SW480 (cell line): Measurements from ENCODE around the gene POU2F2.
A peak's percentile ranks its signal among the peaks of the same experiment; 100 is the strongest.

Experiments
- DNase-seq: peaks from one replicate; pipeline ENCODE4 v3.0.0-alpha.2; 2016; ENCODE audit warnings: low spot score

The POU2F2 gene

DNA sequence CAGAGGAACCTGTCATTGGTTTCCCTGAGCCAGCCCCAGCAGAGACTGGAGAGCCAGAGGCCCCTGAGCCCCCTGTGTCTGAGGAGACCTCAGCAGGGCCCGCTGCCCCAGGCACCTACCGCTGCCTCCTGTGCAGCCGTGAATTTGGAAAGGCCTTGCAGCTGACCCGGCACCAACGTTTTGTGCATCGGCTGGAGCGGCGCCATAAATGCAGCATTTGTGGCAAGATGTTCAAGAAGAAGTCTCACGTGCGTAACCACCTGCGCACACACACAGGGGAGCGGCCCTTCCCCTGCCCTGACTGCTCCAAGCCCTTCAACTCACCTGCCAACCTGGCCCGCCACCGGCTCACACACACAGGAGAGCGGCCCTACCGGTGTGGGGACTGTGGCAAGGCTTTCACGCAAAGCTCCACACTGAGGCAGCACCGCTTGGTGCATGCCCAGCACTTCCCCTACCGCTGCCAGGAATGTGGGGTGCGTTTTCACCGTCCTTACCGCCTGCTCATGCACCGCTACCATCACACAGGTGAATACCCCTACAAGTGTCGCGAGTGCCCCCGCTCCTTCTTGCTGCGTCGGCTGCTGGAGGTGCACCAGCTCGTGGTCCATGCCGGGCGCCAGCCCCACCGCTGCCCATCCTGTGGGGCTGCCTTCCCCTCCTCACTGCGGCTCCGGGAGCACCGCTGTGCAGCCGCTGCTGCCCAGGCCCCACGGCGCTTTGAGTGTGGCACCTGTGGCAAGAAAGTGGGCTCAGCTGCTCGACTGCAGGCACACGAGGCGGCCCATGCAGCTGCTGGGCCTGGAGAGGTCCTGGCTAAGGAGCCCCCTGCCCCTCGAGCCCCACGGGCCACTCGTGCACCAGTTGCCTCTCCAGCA is 52.1 kb downstream of the POU2F2 start:
- no peak for DNase-seq

DNA sequence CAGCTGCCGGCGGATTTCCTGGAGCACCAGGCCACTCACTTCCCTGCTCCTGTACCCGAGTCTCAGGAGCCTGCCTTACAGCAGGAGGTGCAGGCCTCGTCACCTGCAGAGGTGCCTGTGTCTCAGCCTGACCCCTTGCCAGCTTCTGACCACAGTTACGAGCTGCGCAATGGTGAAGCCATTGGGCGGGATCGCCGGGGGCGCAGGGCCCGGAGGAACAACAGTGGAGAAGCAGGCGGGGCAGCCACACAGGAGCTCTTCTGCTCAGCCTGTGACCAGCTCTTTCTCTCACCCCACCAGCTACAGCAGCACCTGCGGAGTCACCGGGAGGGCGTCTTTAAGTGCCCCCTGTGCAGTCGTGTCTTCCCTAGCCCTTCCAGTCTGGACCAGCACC is 53.0 kb downstream of the POU2F2 start:
- no peak for DNase-seq

DNA sequence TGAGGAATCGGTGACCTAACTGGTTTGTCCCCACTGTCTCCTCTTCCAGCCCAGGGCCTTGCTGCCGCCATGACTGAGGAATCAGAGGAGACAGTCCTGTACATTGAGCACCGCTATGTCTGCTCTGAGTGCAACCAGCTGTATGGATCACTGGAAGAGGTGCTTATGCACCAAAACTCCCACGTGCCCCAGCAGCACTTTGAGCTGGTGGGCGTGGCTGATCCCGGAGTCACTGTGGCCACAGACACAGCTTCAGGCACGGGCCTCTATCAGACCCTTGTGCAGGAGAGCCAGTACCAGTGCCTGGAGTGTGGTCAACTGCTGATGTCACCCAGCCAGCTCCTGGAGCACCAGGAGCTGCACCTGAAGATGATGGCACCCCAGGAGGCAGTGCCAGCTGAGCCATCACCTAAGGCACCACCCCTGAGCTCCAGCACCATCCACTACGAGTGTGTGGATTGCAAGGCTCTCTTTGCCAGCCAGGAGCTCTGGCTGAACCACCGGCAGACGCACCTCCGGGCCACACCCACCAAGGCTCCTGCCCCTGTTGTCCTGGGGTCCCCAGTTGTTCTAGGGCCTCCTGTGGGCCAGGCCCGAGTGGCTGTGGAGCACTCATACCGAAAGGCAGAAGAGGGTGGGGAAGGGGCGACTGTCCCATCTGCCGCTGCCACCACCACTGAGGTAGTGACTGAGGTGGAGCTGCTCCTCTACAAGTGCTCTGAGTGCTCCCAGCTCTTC is 53.5 kb downstream of the POU2F2 start:
- no peak for DNase-seq

DNA sequence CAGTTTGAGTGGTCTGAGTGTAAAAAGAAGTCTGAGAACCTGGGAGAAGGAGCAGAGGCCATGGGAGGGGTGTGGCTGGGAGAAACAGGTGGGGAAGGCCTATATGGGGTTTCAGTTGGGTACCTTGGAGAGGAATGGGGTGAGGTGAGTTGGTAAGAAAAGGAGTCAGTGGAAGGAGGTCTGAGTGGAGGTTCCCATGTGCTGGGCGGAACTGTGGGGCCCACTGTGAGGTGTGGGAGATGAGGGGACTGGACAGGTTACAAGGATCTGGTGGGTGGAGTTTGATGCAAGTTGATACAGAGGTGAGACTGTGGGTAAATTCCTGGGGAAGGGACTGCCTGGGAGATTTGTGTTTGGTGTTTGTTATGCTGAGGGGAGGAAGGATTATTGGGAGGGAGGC is 54.2 kb downstream of the POU2F2 start:
- no peak for DNase-seq

GRCh38 chr19:42076380-42076944 is 55.8 kb downstream of the POU2F2 start:
- DNase-seq: no peak

DNA sequence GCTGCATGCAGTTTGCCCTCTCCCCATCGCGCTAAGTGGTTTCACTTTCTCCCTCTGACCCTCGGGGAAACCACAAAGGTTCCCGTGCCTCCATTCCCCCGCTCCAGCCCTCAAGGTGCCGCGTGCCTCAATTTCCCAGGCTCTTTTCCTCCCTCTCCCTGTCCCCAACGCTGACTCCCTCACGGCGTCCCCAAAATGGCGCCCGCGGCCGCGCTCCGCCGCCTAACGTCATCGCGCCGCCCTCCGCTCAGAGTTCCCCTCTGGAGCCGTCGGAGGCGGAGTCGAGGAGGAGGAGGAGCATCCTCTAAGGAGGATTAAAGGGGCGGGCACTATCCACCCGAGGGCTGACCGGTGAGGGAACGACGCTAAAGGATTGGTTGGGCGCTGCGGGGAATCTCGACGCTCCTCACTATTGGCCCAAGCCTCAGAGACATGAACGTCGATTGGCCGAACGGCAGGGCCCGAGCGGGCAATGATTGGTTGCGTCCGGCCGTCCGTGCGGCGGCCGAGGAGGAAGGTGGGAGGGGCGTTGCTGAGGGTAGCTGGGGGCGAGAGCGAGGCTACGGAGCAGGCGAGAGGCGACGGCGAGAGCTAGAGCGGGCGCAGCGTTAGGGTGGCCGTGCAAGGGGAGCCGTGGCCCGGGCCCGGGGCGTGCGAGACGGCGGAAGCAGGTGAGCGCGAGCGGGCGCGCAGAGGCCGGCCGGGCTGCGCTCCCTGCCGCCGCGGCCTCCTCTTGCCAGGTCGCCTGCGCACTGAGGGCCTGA is 56.4 kb downstream of the POU2F2 start, which contains the start of gene ZNF574:
ZNF574 (plus strand) TSS at position 551 of the 764 bp plus-strand sequence. CDS start 2,441 bp downstream, outside the sequence.
- peak; percentile 100 for DNase-seq

- DNase-seq: peak; percentile 27
Measured at GRCh38 chr19:42075364-42075615, 57.0 kb downstream of the POU2F2 start.

GRCh38 chr19:42074513-42075363 is 57.5 kb downstream of the POU2F2 start:
- peak; percentile 62 for DNase-seq

- DNase-seq: no peak
Measured at GRCh38 chr19:42071247-42071646, 61.0 kb downstream of the POU2F2 start.

DNA sequence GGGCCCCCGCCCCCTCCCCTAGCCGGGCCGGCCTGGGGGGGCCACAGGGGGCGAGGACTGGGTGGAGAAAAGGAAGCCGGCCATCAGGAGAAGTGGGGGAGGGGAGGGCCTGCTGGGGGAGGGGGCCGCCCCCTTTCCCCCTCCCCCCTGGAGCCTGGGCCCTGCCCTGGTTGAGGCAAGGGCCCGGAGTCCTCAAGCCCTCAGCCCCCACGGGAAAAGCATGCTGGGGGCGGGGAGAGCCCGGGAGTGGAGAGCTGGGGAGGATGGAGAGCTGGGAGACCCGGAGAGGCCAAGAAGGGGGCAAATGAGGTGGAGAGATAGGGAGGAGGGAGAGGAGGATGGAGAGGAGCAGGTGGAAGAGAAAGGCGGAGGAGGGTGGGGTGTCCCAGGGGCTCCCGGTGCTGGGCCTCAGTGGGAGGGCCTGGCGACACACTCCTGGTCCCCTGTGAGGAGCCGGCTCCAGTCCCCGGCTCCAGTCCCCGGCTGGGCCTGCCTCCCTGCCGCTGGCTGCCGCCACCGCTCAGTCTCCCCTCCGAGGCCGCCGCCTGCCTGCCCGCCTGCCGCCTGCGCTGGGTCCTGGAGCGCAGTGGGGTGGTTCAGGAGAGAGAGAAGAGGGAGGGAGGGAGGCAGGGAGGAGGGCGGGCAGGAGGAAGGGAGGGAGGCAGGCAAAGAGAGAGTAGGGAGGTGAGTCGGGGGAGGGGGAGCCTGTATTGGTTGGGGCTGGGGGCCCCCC is 62.5 kb downstream of the POU2F2 start, which contains the start of gene GRIK5:
GRIK5 (minus strand) TSS at position 588 of the 733 bp plus-strand sequence. CDS start 4,436 bp downstream, outside the sequence.
- no peak for DNase-seq

DNA sequence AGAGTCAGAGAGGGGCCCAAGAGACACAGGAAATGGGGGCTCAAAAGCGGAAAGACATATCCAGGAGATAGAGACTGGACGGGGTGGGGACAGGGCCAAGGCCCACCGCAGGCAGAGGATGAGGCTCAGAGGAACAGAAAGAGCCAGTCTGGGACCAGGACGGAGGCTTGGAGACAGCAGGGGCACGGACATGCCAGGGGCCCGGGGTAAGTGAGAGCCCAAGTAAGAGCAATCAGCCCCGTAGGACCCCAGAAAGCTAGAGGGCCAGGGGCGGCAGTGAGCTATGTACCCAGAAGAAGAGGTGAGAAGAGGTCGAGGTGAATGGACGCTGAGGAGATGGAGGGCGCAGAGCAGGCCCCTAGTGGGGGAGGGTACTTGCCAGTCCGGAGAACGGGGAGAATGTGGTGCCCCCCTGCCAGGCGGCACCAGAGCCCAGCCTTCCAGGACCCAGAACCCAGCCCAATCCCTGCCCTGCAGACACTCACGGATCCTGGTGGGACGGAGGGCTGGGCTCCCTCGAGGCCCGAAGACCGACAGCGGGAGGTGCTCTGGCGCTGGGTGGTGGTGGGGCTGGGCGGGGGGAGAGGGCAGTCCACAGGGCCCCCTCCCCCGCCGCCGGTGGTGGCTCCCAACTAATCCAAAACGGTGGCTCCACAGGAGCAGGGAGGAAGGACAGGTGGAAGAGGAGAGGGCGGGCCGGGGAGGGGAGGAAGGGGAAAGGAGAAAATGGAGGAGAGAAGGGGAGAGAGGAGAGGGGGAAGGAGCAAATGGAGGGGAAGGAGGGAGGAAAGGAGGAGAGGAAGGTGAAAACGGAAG is 63.3 kb downstream of the POU2F2 start:
- DNase-seq: no peak

DNA sequence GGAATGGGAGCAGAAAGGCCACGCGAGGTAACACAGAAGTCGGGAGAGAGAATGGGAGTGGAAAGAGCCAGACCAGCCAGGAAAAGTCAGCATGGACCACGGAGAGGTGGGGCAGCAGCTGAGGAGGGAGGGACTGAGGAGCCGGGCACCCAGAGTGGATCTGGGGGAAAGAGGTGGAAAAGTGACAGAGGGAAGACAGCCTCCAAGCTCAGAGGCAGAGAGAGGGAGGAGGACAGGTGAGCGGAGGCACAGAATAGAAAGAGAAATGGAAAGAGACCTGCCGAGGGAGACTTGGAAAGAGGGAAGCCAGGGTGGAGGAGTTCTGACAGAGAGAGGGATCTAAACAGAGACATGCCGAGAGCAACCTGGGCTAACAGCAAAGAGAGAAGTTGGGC is 63.9 kb downstream of the POU2F2 start:
- no peak for DNase-seq

DNA sequence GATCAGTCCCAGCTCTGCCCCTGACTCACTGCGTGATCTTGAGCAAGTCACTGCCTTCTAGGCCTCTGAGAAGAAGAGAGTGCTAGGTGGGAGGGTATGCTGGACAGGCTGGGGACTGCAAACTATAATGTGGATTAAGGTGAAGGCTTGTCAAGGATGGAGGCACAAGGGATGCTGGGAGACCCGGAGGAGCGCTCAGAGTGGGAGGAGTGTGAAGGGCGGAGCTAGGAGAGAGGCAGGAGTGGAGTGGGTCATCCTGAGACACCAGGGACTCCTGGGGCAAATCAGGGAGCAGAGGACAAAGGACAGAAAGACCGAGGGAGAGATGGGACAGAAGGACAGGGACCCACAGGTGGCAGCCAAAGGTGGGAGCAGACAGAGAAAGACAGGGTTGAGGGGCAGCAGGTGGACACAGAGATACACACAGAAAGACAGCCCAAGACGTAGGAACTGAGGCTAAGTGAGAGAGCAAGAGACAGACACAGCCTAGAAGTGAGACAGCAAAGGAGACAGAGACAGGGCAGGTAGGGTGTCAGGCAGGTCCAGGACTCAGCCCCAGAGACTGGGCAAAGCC is 64.8 kb downstream of the POU2F2 start:
- no peak for DNase-seq

- peak; percentile 76 for DNase-seq
Measured at GRCh38 chr19:42066075-42066754, 66.0 kb downstream of the POU2F2 start.

DNA sequence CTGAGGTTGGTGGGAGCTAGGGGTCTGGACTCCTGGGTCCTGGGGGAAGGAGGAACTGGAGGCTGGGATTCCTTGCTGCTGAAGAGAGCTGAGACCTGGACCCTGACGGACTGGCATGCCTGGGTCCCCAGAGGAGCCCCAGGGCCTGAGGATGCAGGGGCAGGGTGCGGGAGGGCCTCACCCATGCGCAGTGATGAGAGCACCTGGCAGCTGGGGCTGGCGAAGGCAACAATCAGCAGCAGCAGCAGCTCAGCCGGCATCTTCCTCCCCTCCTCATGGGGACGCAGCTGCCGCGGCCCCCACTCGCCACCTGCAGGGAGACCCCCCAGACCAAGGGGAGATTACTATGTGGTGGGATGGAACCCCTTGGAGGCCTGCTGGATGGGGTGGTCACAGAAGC is 66.7 kb downstream of the POU2F2 start:
- DNase-seq: no peak

GRCh38 chr19:42065051-42065450 is 67.2 kb downstream of the POU2F2 start:
- no peak for DNase-seq

GRCh38 chr19:42064432-42064831 is 67.8 kb downstream of the POU2F2 start:
- no peak for DNase-seq

- DNase-seq: no peak
Measured at GRCh38 chr19:42062381-42062780, 69.9 kb downstream of the POU2F2 start.

DNA sequence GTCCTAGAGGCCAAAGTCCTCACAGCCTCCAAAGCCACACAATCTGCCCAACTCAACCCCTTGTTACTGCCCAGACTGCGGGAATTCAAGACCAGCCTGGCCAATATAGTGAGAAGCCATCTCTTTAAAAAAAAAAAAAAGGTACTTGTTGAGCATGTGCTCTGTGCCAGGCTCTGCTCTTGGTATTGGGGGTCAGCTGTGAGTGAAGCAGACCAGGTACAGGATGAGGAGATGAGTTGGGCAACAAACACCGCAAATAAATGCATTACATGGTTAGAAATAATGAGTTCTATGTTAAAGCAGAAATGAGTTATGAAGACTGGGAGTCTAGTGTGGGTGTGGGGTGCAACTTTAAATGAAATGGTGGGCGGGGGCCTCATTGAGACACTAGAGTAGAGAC is 72.1 kb downstream of the POU2F2 start:
- no peak for DNase-seq
